Erythroblast (primary cell): ENCODE data around the gene TTLL6.

Experiments used
- GATA1 ChIP-seq: IDR thresholded peaks from 2 replicates; pipeline ENCODE4 v1.6.1; 2011; ENCODE audit warnings: low read depth, mild to moderate bottlenecking, control low read depth, low read length, moderate library complexity
- POLR2A ChIP-seq: IDR thresholded peaks from 2 replicates; pipeline ENCODE4 v1.6.1; 2011; ENCODE audit warnings: mild to moderate bottlenecking, low read length

DNA sequence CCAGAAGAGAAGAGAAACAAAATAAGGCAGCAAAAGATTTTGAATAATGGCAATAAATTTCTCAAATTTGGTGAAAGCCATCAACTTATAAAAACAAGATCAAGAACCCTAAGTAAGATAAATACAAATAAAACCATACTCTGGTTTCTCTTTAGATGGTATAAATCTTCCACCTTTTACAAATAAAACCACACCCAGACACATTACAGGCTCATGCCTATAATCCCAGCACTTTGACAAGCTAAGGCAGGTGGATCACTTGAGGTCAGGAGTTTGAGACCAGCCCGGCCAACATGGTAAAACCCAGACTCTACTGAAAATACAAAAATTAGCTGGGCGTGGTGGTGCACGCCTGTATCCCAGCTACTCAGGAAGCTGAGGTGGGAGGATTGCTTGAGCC lies 43.8 kb downstream of the TTLL6 start:
- no peak for TF ChIP-seq POLR2A
- no peak for TF ChIP-seq GATA1
